Measurements from ENCODE around the gene TK2.
A peak's percentile ranks its signal among the peaks of the same experiment; 100 is the strongest.

DNA sequence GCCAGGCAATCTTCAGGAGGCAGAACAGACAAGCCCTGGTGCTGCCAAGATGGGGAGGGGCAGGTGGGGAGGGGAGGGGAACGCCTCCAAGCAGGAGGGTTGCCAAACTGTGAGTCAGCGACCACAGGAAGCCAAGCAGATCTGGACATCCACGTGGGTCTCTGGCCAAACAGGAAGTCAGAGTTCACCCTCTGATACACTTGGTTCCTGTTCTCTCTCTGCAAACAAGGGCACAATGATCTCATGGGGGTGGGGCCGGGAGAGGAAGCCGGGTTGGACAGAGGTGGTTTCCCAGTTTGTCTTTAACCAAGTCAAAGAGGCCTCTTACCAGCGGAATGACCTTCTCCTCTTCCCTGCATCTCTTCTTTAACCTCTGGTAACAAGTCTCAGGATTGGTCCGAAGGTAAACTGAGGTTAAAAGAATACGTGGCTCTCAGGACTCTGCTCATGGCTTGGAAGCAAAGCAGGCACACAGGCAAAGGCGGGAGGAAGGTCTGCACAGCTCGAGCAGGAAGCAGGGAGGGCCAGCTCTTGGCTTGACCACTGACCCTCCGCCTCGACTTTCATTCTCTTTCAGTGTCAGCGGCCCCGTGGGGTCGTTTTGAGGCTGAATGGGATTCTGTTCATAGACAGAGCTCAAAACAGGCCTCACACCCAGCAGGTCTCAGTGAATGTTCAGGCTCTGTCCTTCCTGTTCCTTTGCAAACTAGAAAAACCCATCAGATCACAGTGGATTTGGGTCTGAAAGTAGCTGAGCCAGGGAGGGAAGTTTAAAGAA is 32.9 kb downstream of the TK2 start:
- TF ChIP-seq, protein P1, sequence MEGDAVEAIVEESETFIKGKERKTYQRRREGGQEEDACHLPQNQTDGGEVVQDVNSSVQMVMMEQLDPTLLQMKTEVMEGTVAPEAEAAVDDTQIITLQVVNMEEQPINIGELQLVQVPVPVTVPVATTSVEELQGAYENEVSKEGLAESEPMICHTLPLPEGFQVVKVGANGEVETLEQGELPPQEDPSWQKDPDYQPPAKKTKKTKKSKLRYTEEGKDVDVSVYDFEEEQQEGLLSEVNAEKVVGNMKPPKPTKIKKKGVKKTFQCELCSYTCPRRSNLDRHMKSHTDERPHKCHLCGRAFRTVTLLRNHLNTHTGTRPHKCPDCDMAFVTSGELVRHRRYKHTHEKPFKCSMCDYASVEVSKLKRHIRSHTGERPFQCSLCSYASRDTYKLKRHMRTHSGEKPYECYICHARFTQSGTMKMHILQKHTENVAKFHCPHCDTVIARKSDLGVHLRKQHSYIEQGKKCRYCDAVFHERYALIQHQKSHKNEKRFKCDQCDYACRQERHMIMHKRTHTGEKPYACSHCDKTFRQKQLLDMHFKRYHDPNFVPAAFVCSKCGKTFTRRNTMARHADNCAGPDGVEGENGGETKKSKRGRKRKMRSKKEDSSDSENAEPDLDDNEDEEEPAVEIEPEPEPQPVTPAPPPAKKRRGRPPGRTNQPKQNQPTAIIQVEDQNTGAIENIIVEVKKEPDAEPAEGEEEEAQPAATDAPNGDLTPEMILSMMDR (IDR thresholded peaks at IDR 0.05 in 8 of 11, conservative IDR thresholded peaks at IDR 0.05 in 3 of 11): peak in 3 of 11 experiments; percentile 9 to 28 (median 11)
- TF ChIP-seq POLR2A (IDR thresholded peaks at IDR 0.05): peak in 1 of 3 donors; percentile 41
